Fibroblast of skin of left biceps (primary cell): Measurements from ENCODE around the gene SHISA8.

Source experiments
- DNase-seq, 2 experiments: peaks; one replicate each; pipeline ENCODE4 v3.0.0-alpha.2; 2013; ENCODE audit warnings: low read depth in 2 of 2

The SHISA8 gene

DNA sequence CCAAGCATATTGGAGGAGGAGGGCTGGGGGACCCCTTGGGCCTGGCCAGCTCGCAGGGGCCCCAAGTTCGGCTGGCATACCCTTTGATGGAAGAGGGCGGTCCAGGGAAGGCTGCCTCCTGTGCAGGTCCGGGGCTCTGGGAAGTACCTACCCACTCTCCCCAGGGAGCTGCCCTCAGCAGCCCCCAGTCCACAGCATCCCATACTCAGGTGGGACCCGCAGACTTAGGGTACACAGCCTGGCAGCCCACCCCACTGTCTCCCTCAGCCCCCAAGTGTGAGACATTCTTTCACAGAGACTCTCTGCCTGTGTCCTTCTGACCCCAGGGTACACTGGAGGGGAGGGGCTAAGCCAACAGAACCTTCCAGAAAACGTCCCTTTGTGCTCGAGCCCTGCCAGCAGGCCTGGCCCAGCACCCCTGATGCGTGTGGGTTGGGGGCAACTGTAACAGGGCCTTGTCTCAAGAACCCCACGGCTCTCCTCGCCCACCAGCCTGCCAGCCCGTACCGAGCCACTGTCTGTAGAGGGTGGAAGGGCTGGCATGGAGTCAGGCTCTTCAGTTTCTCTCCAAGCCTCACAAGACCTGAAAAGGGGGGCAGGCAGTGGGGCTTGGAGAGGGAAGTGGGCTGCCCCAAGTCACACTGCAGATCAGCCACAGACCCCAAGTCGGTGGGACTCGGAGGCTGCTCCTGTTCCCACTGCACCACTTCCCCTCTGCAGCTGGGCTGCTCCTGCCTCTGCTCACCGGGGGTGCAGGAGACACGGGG, 18.7 kb upstream of the SHISA8 start:
- DNase-seq = no peak

DNA sequence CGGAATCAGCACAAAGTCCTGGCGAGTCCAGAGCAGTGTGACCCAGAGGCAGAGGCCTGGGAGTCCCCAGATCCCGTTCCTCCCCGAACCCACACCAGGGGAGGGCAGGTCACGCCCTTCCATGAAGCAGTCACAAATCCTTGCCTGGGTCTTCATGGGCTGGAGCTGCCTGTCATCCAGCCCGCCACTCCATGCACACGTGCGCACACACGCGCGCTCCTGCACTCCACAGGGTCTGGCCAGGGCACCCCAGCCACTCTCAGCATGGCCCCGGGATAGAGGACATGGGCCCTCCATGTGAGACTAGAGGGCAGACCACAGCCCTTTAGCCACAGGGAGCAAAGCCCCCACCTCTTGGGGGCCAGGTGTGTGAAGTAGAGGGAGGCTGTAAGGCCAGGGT, 17.5 kb upstream of the SHISA8 start:
- DNase-seq = no peak

DNA sequence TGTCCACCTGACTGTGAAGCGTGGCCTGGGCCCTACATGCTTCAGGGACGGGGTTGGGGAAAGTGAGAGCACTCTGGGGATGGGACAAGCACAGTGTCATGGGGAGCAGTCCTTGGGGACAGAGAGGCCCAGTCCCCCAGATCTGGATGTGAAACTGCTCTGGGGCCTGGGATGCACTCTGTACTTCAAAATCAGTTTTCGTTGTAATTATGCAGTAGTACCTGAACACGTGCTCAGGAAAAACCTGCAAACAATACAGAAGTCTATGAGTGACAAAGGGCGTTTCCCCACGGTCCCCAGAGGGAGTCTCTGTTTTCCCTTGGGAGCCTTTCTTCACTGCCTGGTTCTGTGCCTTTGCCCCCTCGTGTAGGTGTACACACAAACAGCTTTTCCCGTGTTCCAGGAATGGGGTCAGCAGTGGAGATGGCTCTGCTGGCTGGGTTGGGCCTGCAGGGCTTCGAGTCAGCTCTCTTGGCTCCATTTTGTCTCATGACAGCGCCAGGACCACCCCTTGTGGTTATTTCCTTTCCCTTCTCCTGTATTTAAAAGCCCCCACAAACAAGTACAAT, 16.9 kb upstream of the SHISA8 start:
- no peak for DNase-seq

DNA sequence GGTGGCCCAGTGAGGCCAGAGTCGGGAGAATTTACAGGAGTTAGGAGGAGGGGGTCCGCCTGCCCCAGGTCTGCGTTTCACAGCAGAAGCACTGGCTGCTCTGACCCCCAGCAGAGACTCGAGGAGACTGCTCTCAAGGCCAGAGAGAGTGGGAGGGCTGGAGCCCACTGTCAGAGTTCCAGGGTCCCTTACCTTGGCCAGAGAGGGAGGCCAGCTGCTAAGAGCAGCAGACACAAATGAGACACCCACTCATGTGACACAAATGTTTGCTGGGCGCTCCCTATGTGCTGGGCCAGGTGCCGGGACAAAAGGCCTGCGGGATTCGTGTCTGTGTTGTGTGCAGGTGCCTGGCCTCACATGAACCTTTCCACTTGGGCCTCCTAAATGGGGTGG, 14.5 kb upstream of the SHISA8 start:
- no peak for DNase-seq

DNA sequence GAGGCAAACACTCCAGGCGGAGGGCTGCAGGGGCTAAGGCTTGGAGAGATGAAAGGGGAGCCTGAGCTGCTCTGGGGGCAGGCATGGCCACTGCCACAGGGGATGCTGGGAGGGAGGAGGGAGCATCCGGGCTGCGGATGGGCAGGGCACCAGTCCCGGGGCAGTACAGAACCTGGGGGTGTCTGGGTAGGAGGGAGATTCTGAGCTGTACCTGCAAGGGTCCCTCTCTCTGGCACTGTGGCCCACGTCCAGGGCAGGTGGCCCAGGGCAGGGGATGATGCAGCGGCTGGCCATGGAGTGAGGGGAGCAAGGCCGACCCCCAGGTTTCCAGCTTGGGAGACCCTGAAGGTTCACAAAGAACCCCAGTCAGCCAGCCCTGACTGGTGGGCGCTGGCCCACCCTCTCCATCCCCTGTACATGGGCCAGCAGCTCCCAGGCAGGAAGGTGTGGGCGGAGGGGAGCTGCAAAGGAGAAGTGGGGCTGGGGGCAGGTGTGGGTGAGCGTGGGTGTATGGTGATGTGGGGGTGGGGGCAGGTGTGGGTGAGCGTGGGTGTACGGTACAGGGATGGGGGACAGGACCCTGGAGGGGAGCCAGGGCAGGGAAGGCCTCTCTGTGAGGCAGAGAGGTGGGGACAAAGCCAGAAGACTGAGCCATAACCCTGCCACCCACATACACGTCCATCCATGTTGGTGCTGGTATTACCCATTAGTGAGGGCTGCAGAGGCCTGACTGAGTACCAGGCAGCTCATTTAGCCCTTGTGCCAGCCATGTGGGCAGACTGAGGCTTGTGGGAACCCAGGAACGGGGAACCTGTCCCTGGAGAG, 13.9 kb upstream of the SHISA8 start:
- no peak for DNase-seq

DNA sequence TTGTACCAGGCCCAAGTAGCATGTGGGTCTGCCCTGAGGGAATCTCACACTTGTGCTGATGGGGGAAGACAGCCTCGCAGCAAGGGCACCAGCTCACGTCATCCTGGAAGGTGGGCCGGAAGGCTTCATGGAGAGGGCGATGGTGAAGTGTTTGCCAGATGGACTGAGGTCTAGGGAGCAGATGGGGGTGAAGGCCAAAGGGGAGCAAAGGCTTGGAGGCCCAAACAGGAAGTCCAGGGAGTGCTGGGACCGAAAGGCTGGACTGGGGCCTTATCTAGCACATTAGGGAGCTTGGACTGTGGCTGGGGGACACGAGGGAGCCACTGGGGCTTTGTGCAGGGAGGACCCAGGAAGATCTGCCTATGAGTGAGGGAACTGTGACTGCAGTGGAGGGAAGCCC, 12.9 kb upstream of the SHISA8 start:
- no peak for DNase-seq

DNA sequence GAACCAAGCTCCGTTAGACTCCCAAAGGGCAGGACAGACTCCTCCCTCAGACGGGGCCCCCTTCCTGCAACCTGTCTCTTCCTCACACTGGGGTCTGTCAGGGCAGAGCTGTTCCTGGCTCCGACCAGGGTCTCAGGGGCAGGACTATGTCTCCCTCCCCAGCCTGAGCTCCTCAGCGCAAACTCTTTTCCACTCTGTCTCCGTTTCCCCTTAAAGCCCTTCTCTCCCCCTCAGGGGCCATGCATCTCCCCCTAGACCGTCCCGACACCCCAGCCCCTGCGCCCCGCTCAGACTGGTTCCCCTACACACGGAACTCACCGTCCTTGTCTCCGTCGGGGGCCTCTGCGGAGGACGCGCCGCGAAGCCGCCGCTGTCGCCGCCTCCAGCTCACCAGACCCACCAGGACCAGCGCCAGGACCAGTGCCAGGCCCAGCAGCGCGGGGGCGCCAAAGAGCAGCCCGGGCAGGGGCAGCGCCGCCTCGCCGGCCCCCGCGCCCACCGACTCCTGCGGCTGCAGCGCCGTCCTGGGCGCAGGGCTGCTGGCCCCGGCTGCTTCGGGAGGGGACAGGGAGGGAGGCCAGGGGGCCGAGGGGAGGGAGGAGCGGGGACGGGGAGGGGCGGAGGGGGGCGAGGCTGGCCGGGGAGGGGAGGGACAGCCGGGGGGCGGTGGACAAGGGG, 11.0 kb upstream of the SHISA8 start:
- no peak for DNase-seq

DNA sequence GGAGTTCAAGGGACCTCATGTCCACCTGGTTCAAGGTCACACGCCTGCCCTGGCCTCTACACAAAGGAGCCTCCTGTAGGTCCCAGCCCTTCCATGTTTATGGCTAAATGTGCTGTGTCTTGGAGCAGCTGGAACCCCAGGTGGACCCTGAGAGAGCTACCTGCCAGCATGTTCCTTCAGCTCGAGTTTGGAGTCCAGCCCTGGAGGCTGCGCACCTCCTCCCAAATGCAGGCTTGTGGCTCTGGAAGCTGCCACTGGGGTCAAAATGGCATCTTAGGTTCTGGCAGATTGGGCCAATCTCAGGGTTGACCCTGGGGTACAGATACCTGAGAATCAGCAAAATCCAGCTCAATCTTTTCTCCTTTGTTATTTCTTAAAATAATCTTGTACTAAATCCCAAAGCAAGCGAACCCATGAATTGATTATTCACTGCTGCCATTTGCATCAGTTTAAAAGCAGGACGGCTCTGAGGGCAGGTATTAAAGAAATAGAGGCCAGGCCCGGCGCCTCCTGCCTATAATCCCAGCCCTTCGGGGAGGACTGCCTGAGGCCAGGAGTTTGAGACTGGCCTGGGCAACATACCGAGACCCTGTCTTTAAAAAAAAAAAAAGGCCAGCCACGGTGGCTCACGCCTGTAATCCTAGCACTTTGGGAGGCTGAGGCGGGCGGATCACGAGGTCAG, 8.9 kb upstream of the SHISA8 start:
- DNase-seq = no peak

DNA sequence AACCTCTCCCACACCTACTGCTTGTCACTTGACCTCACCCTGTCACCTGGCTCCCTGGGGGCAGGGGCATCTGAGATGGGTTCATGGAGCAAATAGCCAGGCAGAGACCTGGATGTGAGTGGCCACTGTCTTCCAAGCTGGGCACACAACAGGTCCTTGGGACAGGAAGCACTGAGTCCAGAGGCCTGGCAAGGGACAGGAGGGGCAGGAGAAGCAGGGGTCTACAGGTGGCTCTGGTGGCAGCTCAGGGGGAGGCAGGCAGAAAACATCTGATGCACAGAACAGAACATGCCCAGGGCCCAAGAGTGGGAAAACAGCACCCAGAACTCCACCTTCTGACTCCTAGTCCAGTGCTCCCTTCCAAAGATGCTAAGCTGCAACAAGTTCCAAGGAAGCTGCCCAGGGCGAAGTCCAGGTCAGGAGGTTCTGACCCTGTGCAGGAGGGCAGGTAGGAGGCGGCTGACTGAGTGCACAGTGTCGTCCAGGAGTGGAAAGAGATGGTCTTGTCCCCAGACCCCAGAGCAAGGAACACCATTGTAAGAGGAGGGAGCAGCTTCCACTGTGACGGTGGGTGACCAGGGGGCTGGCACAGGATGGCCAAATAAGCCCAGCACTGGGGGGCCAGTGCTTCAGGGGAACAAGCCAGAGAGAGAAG, 8.2 kb upstream of the SHISA8 start:
- no peak for DNase-seq

DNA sequence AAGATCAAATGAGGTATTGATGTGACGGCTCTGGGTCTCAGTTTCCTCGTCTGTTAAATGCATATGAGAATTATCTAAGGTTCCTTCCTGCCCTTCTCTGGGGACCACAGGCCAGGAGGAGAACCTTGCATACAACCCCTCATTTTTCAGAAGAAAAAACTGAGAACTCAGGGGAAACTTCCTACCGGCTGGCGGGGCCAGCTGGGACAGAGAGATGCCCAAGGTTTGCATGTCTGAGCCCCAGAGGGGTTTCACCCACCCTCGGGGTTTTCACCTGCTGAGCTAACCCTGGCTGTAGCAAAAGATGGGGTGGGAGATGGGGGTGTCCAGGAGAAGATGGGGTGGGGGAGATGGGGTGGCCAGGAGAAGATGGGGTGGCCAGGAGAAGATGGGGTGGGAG, 7.5 kb upstream of the SHISA8 start:
- no peak for DNase-seq

DNA sequence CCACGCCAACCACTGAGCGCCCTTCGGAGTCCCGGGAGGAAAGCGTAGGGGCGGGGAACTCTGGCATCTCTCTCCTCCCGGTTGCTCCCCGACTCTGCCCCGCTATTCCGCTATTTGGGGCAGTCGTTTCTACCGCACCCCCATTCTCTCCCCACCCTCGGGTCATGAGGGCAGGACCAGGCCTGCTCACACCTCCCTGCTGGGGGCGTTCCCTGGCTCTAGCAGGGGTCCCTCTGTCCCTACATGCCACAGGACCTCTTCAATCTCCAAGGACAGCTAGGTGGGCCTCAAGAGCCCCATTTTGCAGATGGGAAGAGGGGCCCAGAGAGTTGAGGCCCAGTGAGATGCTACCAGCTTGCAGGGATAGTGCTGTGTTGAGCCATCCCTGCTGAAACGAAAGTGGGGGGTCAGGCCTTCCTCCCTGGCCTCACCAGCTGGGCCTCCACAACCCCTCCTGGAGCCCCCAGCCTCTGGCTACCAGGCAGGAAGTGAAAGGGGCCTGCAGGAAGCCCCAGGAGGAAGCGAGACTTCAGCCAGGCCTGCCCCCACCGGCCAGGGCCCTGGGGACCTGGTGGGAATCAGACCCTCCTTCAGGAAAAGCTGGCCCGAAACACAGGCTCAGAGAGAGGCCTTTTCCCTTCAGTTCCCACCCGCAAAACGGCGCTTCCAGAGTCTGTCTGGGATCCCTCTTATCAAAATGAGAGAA, 5.5 kb upstream of the SHISA8 start:
- DNase-seq = no peak

DNA sequence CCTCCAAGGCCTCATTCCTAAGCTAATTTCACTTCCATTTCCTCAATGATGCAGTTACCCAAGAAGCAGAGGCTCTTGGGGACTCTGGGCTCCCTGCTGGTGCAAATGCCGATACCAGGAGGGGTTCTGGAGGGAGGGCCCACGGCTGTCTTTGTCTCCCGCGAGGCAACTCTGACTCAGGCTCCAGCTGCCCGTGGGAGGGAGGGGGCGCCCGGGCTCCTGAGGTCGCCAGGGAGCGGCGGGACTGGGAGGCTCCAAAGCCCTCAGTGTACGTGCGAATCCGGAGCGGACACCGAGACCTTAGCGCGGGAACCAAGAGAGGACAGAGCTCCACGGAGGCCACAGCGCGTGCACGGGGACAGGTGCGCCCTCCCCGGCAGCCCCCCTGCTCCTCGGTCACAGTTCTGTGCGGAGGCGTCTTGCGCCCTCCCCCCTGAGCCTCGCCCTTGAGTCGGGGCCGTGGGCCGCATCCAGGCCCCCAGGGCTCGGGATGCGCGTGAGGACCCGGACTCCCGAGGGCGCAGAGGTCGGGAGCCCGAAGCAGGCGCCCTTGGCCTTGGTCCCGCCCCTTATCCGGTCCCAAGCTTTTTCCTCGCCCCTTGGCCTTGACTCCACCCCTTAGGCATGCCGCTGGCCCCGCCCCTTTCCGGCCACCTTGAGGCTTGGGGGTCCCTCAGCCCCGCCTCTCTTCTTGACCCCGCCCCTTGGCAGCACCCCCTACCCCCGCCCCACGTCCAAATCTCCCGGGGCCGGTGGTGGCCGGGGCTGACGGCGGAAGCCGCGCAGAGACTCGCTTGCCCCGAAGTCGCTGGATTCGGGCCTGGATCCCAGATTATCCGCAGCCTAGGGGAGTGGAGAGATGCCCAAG, 4.7 kb upstream of the SHISA8 start:
- DNase-seq = no peak

DNA sequence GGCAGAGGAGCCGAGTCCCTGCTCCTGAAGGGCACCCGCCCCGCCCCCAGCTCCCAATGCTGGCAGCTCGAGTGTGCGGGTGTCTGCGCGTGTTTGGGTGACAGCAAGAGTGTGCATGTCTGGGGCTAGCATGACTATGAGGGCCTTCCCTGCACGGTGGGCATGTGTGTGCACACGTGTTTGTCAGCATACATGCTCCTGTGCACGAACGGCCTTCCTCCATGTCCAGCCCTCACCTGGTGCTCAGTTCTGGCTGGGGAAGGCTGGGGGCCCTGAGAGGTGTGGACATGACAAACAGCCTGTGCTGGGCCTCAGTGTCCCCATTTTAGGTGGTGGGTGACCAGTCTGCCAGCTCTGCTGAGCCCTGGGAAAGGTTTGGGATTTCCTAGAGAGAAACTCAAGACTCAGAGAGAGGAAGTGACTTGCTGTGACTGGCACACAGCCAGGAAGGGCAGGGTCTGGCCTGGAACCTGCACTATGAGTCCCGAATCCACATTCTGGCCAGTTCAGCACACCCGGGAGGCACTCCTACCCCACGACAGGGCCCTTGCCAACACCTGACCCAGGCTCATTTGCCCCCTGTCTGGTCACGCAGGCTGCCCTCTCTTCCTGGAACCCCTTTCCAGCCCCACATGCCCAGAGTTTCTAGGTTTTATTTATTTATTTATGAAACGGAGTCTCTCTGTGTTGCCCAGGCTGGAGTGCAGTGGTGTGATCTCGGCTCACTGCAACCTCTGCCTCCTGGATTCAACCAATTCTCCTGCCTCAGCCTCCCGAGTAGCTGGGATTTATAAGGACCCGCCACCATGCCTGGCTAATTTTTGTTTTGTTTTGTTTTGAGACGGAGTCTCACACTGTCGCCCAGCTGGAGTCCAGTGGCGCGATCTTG, 3.3 kb upstream of the SHISA8 start:
- DNase-seq = no peak

DNA sequence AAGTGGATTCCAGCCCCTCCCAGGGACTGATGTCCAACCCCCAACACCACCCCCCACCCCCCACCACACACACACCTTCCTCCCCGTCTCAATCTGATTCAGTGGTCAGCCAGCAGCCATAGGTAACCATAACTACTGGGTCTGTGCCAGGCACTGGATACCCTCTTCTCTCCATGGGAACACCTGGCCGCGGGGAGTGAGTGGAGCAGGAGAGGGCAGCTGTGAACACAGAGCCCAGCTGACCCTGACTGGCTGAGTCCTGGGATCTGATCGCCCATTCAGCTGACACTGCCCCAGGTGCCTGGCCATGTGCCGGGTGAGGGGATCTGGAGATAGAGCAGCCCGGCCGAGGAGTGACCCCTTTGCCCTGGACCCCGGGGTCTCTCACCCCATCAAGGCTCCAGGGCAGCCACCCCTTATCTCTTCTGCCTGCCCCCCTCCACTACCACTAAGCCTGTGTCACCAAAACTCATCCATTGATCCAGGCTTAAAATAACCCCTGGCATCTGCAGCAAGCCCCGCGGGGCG, 2.6 kb upstream of the SHISA8 start:
- DNase-seq = no peak

DNA sequence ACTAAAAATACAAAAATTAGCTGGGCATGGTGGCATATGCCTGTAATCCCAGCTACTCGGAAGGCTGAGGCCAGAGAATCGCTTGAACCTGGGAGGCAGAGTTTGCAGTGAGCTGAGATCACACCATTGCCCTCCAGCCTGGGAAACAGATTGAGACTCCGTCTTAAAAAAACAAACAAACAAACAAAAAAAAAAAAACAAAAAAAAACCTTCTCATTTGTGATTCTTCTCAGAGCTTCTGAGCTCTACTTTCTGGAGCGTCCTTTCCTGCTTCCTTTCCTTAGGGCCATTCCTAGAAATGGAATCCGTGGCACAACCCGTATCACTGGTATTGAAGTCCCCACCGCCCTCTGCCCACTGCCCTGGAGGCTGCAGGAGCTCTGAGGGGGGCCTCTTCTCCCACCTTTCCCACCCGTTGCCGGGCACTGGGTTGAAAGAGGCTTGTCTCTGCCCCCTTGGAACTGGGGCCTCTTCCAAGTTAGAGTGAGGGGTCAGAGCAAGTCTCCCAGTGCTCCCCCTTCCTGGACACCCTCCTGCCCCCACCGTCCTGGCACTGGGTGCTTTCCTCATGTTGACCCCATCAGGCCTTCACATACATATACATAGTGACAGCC, 2.0 kb upstream of the SHISA8 start:
- no peak for DNase-seq

DNA sequence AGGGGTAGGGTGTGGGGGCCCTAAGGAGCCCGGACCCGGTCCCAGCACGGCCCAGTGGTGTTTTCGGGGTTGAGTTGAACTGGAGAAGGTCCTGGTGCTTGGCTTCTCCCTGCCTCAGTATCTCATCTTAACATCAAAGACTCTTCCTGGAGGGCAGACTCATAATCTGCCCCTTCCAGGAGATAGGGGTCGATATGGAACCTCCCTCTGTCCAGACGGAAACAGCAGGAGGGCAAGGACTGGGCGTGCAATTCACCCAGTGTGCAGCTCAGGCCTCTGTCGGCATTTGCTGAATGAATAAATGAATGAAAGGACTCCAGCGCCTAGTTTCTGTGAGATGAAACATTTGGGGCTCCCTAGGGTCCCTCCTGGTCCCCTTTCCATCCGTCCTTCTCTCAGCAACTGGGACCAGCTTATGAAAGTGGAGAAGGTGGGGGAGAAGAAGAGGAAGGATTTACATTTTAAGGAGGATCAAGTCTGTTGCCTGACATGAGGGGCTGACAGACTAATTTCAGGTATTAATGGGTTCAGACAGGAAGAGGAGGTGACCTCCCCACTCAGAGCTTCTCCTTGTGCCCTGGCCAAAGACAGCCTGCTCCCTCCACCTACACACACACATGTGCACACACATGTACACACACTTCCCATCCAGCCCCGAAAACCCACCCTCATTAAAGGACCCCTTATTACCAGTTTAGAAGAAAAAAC, 1.1 kb upstream of the SHISA8 start:
- DNase-seq = no peak

DNA sequence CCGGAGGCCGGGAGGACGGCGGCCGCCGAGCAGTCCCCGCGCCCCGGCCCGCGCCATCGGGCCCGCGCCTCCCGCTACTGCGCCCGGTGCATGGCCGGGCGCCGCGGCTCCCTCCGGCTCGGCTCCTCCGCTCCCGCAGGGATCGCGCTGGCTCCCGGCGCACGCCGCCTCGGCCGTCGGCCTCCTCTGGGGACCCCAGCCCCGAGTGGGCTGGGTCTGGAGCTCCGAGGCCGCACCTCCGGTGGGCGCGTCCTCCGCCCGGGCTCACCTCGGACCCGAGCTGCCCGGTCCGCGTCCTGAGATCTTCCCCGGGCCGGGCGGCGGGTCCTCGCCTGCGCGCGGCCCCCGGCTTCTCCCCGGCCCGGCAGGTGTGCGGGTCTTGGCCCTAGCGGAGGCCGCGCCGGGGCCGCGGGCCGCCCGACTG, 251 bp downstream of the SHISA8 start:
- DNase-seq = no peak
